ENCODE measurements around the gene DCHS1. TPM values are rescaled to one million over a fixed set of nuclear protein-coding genes. Genes with fewer than 3 reads are reported as not detected.
A peak's percentile ranks its signal among the peaks of the same experiment; 100 is the strongest.

DCHS1 gene
- total RNA-seq, 4 donors from 2014 or later, result 22.2 to 59.8 (median 37.8) TPM

- TF ChIP-seq POLR2AphosphoS5 (IDR thresholded peaks at IDR 0.05), result peak; percentile 27
- TF ChIP-seq CTCF (IDR thresholded peaks at IDR 0.05), result no peak
- peak in 1 of 2 donors; percentile 19 for TF ChIP-seq POLR2A (IDR thresholded peaks at IDR 0.05)
- no peak for TF ChIP-seq EP300 (IDR thresholded peaks at IDR 0.05)
- peak; percentile 61 for ATAC-seq
- 0 to 4% methylated on average over 1 to 3 of the region's 84 CpGs for WGBS, 2 donors (ENCODE audit: low coverage in 1 of 2)
Measured at GRCh38 chr11:6655020-6655789, 404 bp downstream of the DCHS1 start.

GRCh38 chr11:6654281-6655019 lies 1.2 kb downstream of the DCHS1 start:
- Histone ChIP-seq H3K4me3 (peak overlapping the region in 1 of 2 donors; percentile 66), H3K27me3 (no peaks in the 10 kb centered on the region), H3K4me1 (peaks cover 0 to 48% (median 3%) of the 10 kb centered on the region in 3 donors), H3K36me3 (no peaks in the 10 kb centered on the region), H3K9me3 (no peaks in the 10 kb centered on the region), H3K27ac (peak overlapping the region in 3 of 4 donors; percentile 83 to 86 (median 84))
- WGBS, 2 donors (ENCODE audit: low coverage in 1 of 2), result 10 to 29% methylated on average over 6 to 8 of the region's 9 CpGs
- no peak for ATAC-seq
- TF ChIP-seq POLR2AphosphoS5 (IDR thresholded peaks at IDR 0.05), result no peak

More at GRCh38 chr11:6655020-6655789, 404 bp downstream of the DCHS1 start:
- no peaks in the 10 kb centered on the region for H3K27me3 ChIP-seq
- H3K4me1 ChIP-seq, result peaks cover 0 to 48% (median 3%) of the 10 kb centered on the region in 3 donors
- H3K9me3 ChIP-seq, result no peaks in the 10 kb centered on the region
- peak overlapping the region; percentile 13 to 86 (median 84) for H3K27ac ChIP-seq
- peak overlapping the region; percentile 40 to 66 for H3K4me3 ChIP-seq
- H3K36me3 ChIP-seq, result no peaks in the 10 kb centered on the region

GRCh38 chr11:6653656-6654055 lies 2.0 kb downstream of the DCHS1 start:
- Histone ChIP-seq H3K27ac (peak overlapping the region in 2 of 4 donors; percentile 83 to 86), H3K9me3 (no peaks in the 10 kb centered on the region), H3K27me3 (no peaks in the 10 kb centered on the region), H3K4me3 (no peak overlapping the region), H3K4me1 (peaks cover 0 to 55% (median 3%) of the 10 kb centered on the region in 3 donors), H3K36me3 (no peaks in the 10 kb centered on the region)
- ATAC-seq, result no peak
- TF ChIP-seq POLR2AphosphoS5 (IDR thresholded peaks at IDR 0.05) (no peak), CTCF (IDR thresholded peaks at IDR 0.05) (no peak), EP300 (IDR thresholded peaks at IDR 0.05) (no peak), POLR2A (IDR thresholded peaks at IDR 0.05) (no peak)
- 82 to 100% methylated on average over 1 to 2 of the region's 2 CpGs for WGBS, 2 donors (ENCODE audit: low coverage in 1 of 2)

- no peak for ATAC-seq
- Histone ChIP-seq H3K27ac (no peak overlapping the region), H3K4me3 (no peak overlapping the region), H3K4me1 (peaks cover 0 to 61% (median 6%) of the 10 kb centered on the region in 3 donors), H3K36me3 (no peaks in the 10 kb centered on the region), H3K27me3 (no peaks in the 10 kb centered on the region), H3K9me3 (no peaks in the 10 kb centered on the region)
- 92 to 100% methylated on average over 1 of the region's 1 CpG for WGBS, 2 donors (ENCODE audit: low coverage in 1 of 2)
- TF ChIP-seq CTCF (IDR thresholded peaks at IDR 0.05) (no peak), EP300 (IDR thresholded peaks at IDR 0.05) (no peak)
Measured at GRCh38 chr11:6653097-6653496, 2.5 kb downstream of the DCHS1 start.

GRCh38 chr11:6652182-6652581 lies 3.4 kb downstream of the DCHS1 start:
- H3K4me1 ChIP-seq, result peaks cover 0 to 67% (median 15%) of the 10 kb centered on the region in 3 donors
- no peak overlapping the region for H3K27ac ChIP-seq
- no peaks in the 10 kb centered on the region for H3K36me3 ChIP-seq
- 37 to 57% methylated on average over 3 of the region's 3 CpGs for WGBS, 2 donors (ENCODE audit: low coverage in 1 of 2)
- H3K9me3 ChIP-seq, result no peaks in the 10 kb centered on the region
- no peak for ATAC-seq
- no peak overlapping the region for H3K4me3 ChIP-seq
- TF ChIP-seq POLR2AphosphoS5 (IDR thresholded peaks at IDR 0.05), result no peak
- no peak for TF ChIP-seq CTCF (IDR thresholded peaks at IDR 0.05)
- TF ChIP-seq EP300 (IDR thresholded peaks at IDR 0.05), result no peak
- no peak for TF ChIP-seq POLR2A (IDR thresholded peaks at IDR 0.05)
- H3K27me3 ChIP-seq, result no peaks in the 10 kb centered on the region
